ENCODE results near the gene ZNF174. TPM values are rescaled to one million over a fixed set of nuclear protein-coding genes. Genes with fewer than 3 reads are reported as not detected.

Gene ZNF174
- 10 to 100 TPM; 12.1 to 22.9 (median 22.3) TPM for total RNA-seq

- peak in 2 of 4 experiments; percentile 23 to 32 for TF ChIP-seq CTCF (IDR thresholded peaks at IDR 0.05)
- peak; percentile 74 for TF ChIP-seq POLR2AphosphoS5 (IDR thresholded peaks at IDR 0.05)
- TF ChIP-seq EP300 (IDR thresholded peaks at IDR 0.05), result no peak
- TF ChIP-seq POLR2A (IDR thresholded peaks at IDR 0.05), result peak; percentile 36 to 71
- H3K36me3 ChIP-seq, result peaks cover 0 to 60% of the 10 kb centered on the region in 2 donors
- no peaks in the 10 kb centered on the region for H3K27me3 ChIP-seq
- peak within 1 kb of the TSS; percentile 79 to 80 for H3K4me3 ChIP-seq
- 0% methylated on average over 5 of the region's 95 CpGs; no CpG with 5 or more reads in 1 of the 2 donors for WGBS, 2 donors (ENCODE audit: low coverage in 1 of 2)
- H3K27ac ChIP-seq, result peak within 1 kb of the TSS; percentile 70 to 92 (median 88)
- H3K9me3 ChIP-seq, result peaks cover 0 to 54% (median 0%) of the 10 kb centered on the region in 3 donors
- peaks cover 0 to 38% (median 8%) of the 10 kb centered on the region in 3 donors for H3K4me1 ChIP-seq
- peak; percentile 100 for ATAC-seq
These were observed at the start of gene ZNF174, which contains the start of gene ZSCAN32 for GRCh38 chr16:3400779-3401688. Gene ZNF174, plus strand, starts transcription at chr16:3401215. Its CDS starts 790 bp downstream, at chr16:3402005. Gene ZSCAN32, minus strand, starts transcription at chr16:3401004. Its CDS starts 3,447 bp downstream, at chr16:3397557.

- no peaks in the 10 kb centered on the region for H3K4me1 ChIP-seq
- no peak for TF ChIP-seq EP300 (IDR thresholded peaks at IDR 0.05)
- TF ChIP-seq CTCF (IDR thresholded peaks at IDR 0.05), result no peak
- no peak for TF ChIP-seq POLR2A (IDR thresholded peaks at IDR 0.05)
- no peak for TF ChIP-seq POLR2AphosphoS5 (IDR thresholded peaks at IDR 0.05)
- H3K36me3 ChIP-seq, result no peaks in the 10 kb centered on the region
- no peaks in the 10 kb centered on the region for H3K27me3 ChIP-seq
- peaks cover 0 to 10% (median 0%) of the 10 kb centered on the region in 3 donors for H3K9me3 ChIP-seq
- no peak within 1 kb of the TSS for H3K4me3 ChIP-seq
- 58 to 67% methylated on average over 2 to 3 of the region's 3 CpGs for WGBS, 2 donors (ENCODE audit: low coverage in 1 of 2)
- H3K27ac ChIP-seq, result no peak within 1 kb of the TSS
- no peak for ATAC-seq
These were observed 45.4 kb upstream of the ZNF174 start, which contains the start of gene OR2C1 for GRCh38 chr16:3355589-3355988. Gene OR2C1, plus strand, starts transcription at chr16:3355889. Its CDS starts 52 bp downstream, at chr16:3355941.

GRCh38 chr16:3356118-3356517, 44.9 kb upstream of the ZNF174 start:
- Histone ChIP-seq H3K4me3 (no peak overlapping the region), H3K9me3 (peaks cover 0 to 10% (median 0%) of the 10 kb centered on the region in 3 donors), H3K27ac (no peak overlapping the region), H3K4me1 (no peaks in the 10 kb centered on the region), H3K36me3 (no peaks in the 10 kb centered on the region), H3K27me3 (peaks cover 4% of the 10 kb centered on the region)
- TF ChIP-seq POLR2AphosphoS5 (IDR thresholded peaks at IDR 0.05) (no peak), CTCF (IDR thresholded peaks at IDR 0.05) (no peak), POLR2A (IDR thresholded peaks at IDR 0.05) (no peak), EP300 (IDR thresholded peaks at IDR 0.05) (no peak)
- ATAC-seq, result no peak
- 100% methylated on average over 1 of the region's 10 CpGs; no CpG with 5 or more reads in 1 of the 2 donors for WGBS, 2 donors (ENCODE audit: low coverage in 1 of 2)

GRCh38 chr16:3358871-3359270, 42.1 kb upstream of the ZNF174 start:
- H3K27me3 ChIP-seq, result peaks cover 21% of the 10 kb centered on the region
- H3K4me3 ChIP-seq, result no peak overlapping the region
- no peaks in the 10 kb centered on the region for H3K36me3 ChIP-seq
- ATAC-seq, result no peak
- no peak overlapping the region for H3K27ac ChIP-seq
- WGBS, 2 donors (ENCODE audit: low coverage in 1 of 2), result 8 to 17% methylated on average over 1 of the region's 1 CpG
- peaks cover 0 to 12% (median 0%) of the 10 kb centered on the region in 3 donors for H3K9me3 ChIP-seq
- no peaks in the 10 kb centered on the region for H3K4me1 ChIP-seq
- TF ChIP-seq CTCF (IDR thresholded peaks at IDR 0.05) (no peak), POLR2AphosphoS5 (IDR thresholded peaks at IDR 0.05) (no peak), EP300 (IDR thresholded peaks at IDR 0.05) (no peak), POLR2A (IDR thresholded peaks at IDR 0.05) (no peak)
